ENCODE measurements around the gene RIPOR2. TPM values are rescaled to one million over a fixed set of nuclear protein-coding genes. Genes with fewer than 3 reads are reported as not detected.

Gene RIPOR2
- total and polyA plus RNA-seq, 10 of the 15 experiments (the other 5 are each of a cell fraction or from before 2014, with no cell fraction given), result 22.2 to 48.2 (median 34.7) TPM

- no peak for DNase-seq (ENCODE audit: low read depth, low spot score)
- ATAC-seq, result no peak; the same call in 2 of the 3 replicates
- Histone ChIP-seq H3K9me3 (replicated peaks; ENCODE audit: control insufficient read depth, insufficient read depth, low read length) (no peaks in the 10 kb centered on the region), H4K20me1 (ENCODE audit: control insufficient read depth, insufficient read depth) (no peaks in the 10 kb centered on the region), H3K36me3 (ENCODE audit: control insufficient read depth in 2 of 2, insufficient read depth in 2 of 2, low read length in 1 of 2) (peaks cover 3 to 21% of the 10 kb centered on the region in 2 experiments), H3K4me2 (ENCODE audit: control insufficient read depth, insufficient read depth) (no peak overlapping the region), H2AFZ (ENCODE audit: control insufficient read depth, low read depth, low read length) (no peak overlapping the region), H3K9ac (ENCODE audit: control insufficient read depth, insufficient read depth, low read length) (no peak overlapping the region), H3K27me3 (replicated peaks in 1 of 2; ENCODE audit: control insufficient read depth in 2 of 2, insufficient read depth in 2 of 2, low read length in 1 of 2) (no peaks in the 10 kb centered on the region), H3K4me3 (no peak overlapping the region), H3K27ac (ENCODE audit: control insufficient read depth, insufficient read depth) (no peak overlapping the region), H3K4me1 (ENCODE audit: control insufficient read depth, insufficient read depth, low read length) (no peaks in the 10 kb centered on the region), H3K79me2 (ENCODE audit: control insufficient read depth, insufficient read depth, low read length) (peaks cover 3% of the 10 kb centered on the region; the same call in 1 of the 2 replicates)
- no TSS peak for BruUV-seq (replicated peaks)
- ChIA-PET SMC1A (ENCODE audit: uncharacterized antibody, unreplicated experiment) (interaction anchor here (5.0 kb wide), 1 partner anchor 9 kb away, joined by 19 read pairs; no protein-coding TSS in a partner anchor), RAD21 (ENCODE audit: unreplicated experiment) (no interaction called here), CTCF (no interaction called here), POLR2A (no interaction called here)
- 97% methylated on average over 4 of the region's 4 CpGs for WGBS (ENCODE audit: insufficient coverage, insufficient replicate concordance, low lambda C conversion rate, missing lambda C conversion rate)
- in situ Hi-C loops (cut with MboI) (no loop called here), intact Hi-C loops (cut with micrococcal nuclease; ENCODE audit: unreplicated experiment) (no loop called here)
- FAIRE-seq, result no peak
- TF ChIP-seq ZZZ3 (IDR thresholded peaks at IDR 0.05; ENCODE audit: control insufficient read depth, insufficient read length, low read depth) (no peak), IRF5 (IDR thresholded peaks at IDR 0.05; ENCODE audit: borderline replicate concordance) (no peak), TCF7 (IDR thresholded peaks at IDR 0.05; ENCODE audit: borderline replicate concordance) (no peak), TCF12 (IDR thresholded peaks at IDR 0.05; ENCODE audit: low read depth, low read length) (no peak), KDM1A (IDR thresholded peaks at IDR 0.05; ENCODE audit: borderline replicate concordance) (no peak), RAD21 (IDR thresholded peaks at IDR 0.05; ENCODE audit: insufficient read depth, low read depth, low read length) (no peak), CHD4 (IDR thresholded peaks at IDR 0.05) (no peak), JUND (IDR thresholded peaks at IDR 0.05; ENCODE audit: low read depth, low read length) (no peak), SMARCA5 (IDR thresholded peaks at IDR 0.05) (no peak), POLR2A (IDR thresholded peaks at IDR 0.05; ENCODE audit: low read depth, low read length) (no peak), MXI1 (IDR thresholded peaks at IDR 0.05; ENCODE audit: low read depth, low read length) (no peak), CREM (IDR thresholded peaks at IDR 0.05; ENCODE audit: low read depth) (no peak), RB1 (IDR thresholded peaks at IDR 0.05; ENCODE audit: borderline replicate concordance) (no peak), HDAC6 (IDR thresholded peaks at IDR 0.05; ENCODE audit: unreplicated experiment) (no peak), HSF1 (IDR thresholded peaks at IDR 0.05; ENCODE audit: low read depth, low read length) (no peak), IKZF2 (IDR thresholded peaks at IDR 0.05) (no peak), CBX3 (IDR thresholded peaks at IDR 0.05; ENCODE audit: borderline replicate concordance, low read depth) (no peak), KLF5 (IDR thresholded peaks at IDR 0.05; ENCODE audit: partially characterized antibody) (no peak), MEF2B (IDR thresholded peaks at IDR 0.05; ENCODE audit: partially characterized antibody, poor library complexity, severe bottlenecking) (no peak), ATF2 (IDR thresholded peaks at IDR 0.05; ENCODE audit: low read length) (no peak)
Measured at GRCh38 chr6:24788031-24788665, 147.6 kb downstream of the RIPOR2 start.
